ENCODE data around the gene MLH3.

GRCh38 chr14:74975059-74975810 is 76.0 kb downstream of the MLH3 start:
- TF ChIP-seq CTCF (IDR thresholded peaks at IDR 0.05) = no peak
- no peak for TF ChIP-seq POLR2A (IDR thresholded peaks at IDR 0.05; ENCODE audit: low read depth)
- no peak for TF ChIP-seq POLR2AphosphoS5 (IDR thresholded peaks at IDR 0.05)

All from esophagus muscularis mucosa (tissue), 3 donors.